ENCODE measurements around the gene ELP4. TPM values are rescaled to one million over a fixed set of nuclear protein-coding genes. Genes with fewer than 3 reads are reported as not detected.

ELP4 gene
- total RNA-seq (22.1 and 28.7 TPM in 2 replicates), polyA plus RNA-seq (16.6 and 28.5 TPM in 2 replicates)

GRCh38 chr11:31509429-31510345 is at the start of gene ELP4, which contains the start of gene IMMP1L:
TSS of gene ELP4 (plus strand) at chr11:31509767. CDS start at chr11:31509785, 18 bp downstream.
TSS of gene IMMP1L (minus strand) at chr11:31509622. CDS start at chr11:31463276, 46,346 bp downstream.
- Histone ChIP-seq H3K4me3 (peak within 1 kb of the TSS; percentile 86), H3K27me3 (no peaks in the 10 kb centered on the region), H3K27ac (peak within 1 kb of the TSS; percentile 92), H3K4me1 (ENCODE audit: low read depth) (peaks cover 10% of the 10 kb centered on the region), H3K9me3 (ENCODE audit: low read depth) (no peaks in the 10 kb centered on the region), H3K36me3 (no peaks in the 10 kb centered on the region)
- peak; percentile 96 to 98 for DNase-seq (ENCODE audit: low read depth in 1 of 2, low spot score in 1 of 2)
- TF ChIP-seq CTCF (IDR thresholded peaks at IDR 0.05; ENCODE audit: low read depth, low read length) = no peak

GRCh38 chr11:31464436-31464835 is 45.1 kb upstream of the ELP4 start:
- Histone ChIP-seq H3K4me1 (ENCODE audit: low read depth) (no peaks in the 10 kb centered on the region), H3K27ac (no peak overlapping the region), H3K9me3 (ENCODE audit: low read depth) (no peaks in the 10 kb centered on the region), H3K36me3 (no peaks in the 10 kb centered on the region), H3K27me3 (no peaks in the 10 kb centered on the region), H3K4me3 (no peak overlapping the region)
- no peak for DNase-seq (ENCODE audit: low read depth in 1 of 2, low spot score in 1 of 2)
- TF ChIP-seq CTCF (IDR thresholded peaks at IDR 0.05; ENCODE audit: low read depth, low read length) = no peak

GRCh38 chr11:31474083-31474482 is 35.5 kb upstream of the ELP4 start:
- Histone ChIP-seq H3K4me1 (ENCODE audit: low read depth) (no peaks in the 10 kb centered on the region), H3K4me3 (no peak overlapping the region), H3K27me3 (no peaks in the 10 kb centered on the region), H3K27ac (no peak overlapping the region), H3K9me3 (ENCODE audit: low read depth) (no peaks in the 10 kb centered on the region), H3K36me3 (no peaks in the 10 kb centered on the region)
- no peak for DNase-seq (ENCODE audit: low read depth in 1 of 2, low spot score in 1 of 2)
- TF ChIP-seq CTCF (IDR thresholded peaks at IDR 0.05; ENCODE audit: low read depth, low read length) = no peak

GRCh38 chr11:31477528-31478222 is 31.9 kb upstream of the ELP4 start:
- DNase-seq (ENCODE audit: low read depth in 1 of 2, low spot score in 1 of 2) = no peak
- H3K36me3 ChIP-seq = no peaks in the 10 kb centered on the region
- no peak overlapping the region for H3K27ac ChIP-seq

More at GRCh38 chr11:31477528-31478222, 31.9 kb upstream of the ELP4 start:
- Histone ChIP-seq H3K4me3 (no peak overlapping the region), H3K4me1 (ENCODE audit: low read depth) (no peaks in the 10 kb centered on the region), H3K27me3 (no peaks in the 10 kb centered on the region), H3K9me3 (ENCODE audit: low read depth) (no peaks in the 10 kb centered on the region)
- no peak for TF ChIP-seq CTCF (IDR thresholded peaks at IDR 0.05; ENCODE audit: low read depth, low read length)

Measured in cardiac muscle cell (in vitro differentiated cells and primary cell).